ENCODE measurements around the gene PSG5.

GRCh38 chr19:43148233-43148632 lies 38.1 kb downstream of the PSG5 start:
- TF ChIP-seq TAF1 (IDR thresholded peaks at IDR 0.05; ENCODE audit: low read depth) (no peak), MAX (IDR thresholded peaks at IDR 0.05) (no peak), ZBTB7A (IDR thresholded peaks at IDR 0.05; ENCODE audit: low read depth) (no peak), TCF12 (IDR thresholded peaks at IDR 0.05; ENCODE audit: low read depth) (no peak), CEBPB (IDR thresholded peaks at IDR 0.05) (no peak), NFIC (IDR thresholded peaks at IDR 0.05) (no peak), TEAD4 (IDR thresholded peaks at IDR 0.05) (no peak), FOXM1 (IDR thresholded peaks at IDR 0.05; ENCODE audit: borderline replicate concordance, low read depth) (no peak)
